Kidney (tissue), 14 donors: Measurements from ENCODE around the gene SCO2. TPM values are rescaled to one million over a fixed set of nuclear protein-coding genes. Genes with fewer than 3 reads are reported as not detected.

Source experiments
- DNase-seq, 5 donors: peaks; one replicate each; pipeline ENCODE4 v3.0.0-alpha.2; 2013 to 2020
- FAIRE-seq: peaks from 2 replicates; lab custom pipeline; 2012; peaks lifted over from hg19 to GRCh38; lab: Jason Lieb, UNC
- H3K27ac ChIP-seq, 2 donors: one replicate each; pipeline ENCODE4 v1.7.0; 2013; ENCODE audit warnings: low read depth in 2 of 2, low read length in 2 of 2, inconsistent platforms in 1 of 2
- H3K27me3 ChIP-seq: one replicate; pipeline ENCODE4 v1.7.1; 2013; ENCODE audit warnings: low read length, inconsistent platforms; ENCODE audit not compliant: control insufficient read depth, insufficient read depth
- H3K36me3 ChIP-seq, 3 donors: one replicate each; pipeline versions ENCODE4 v1.7.0 to v1.7.1; 2013; ENCODE audit warnings: low read length in 3 of 3, control low read depth in 1 of 3, inconsistent platforms in 1 of 3; ENCODE audit not compliant: insufficient read depth in 3 of 3, control insufficient read depth in 2 of 3
- H3K4me1 ChIP-seq, 3 donors: one replicate each; pipeline versions ENCODE4 v1.7.0 to v1.7.1; 2013; ENCODE audit warnings: low read length in 3 of 3, inconsistent platforms in 1 of 3, low read depth in 1 of 3; ENCODE audit not compliant: control insufficient read depth in 2 of 3, insufficient read depth in 2 of 3
- H3K4me3 ChIP-seq, 3 donors: one replicate each; pipeline versions ENCODE4 v1.7.0 to v1.8.1; 2013; ENCODE audit warnings: low read length in 3 of 3, control low read depth in 1 of 3, inconsistent platforms in 1 of 3
- H3K9ac ChIP-seq, 3 donors: one replicate each; pipeline versions ENCODE4 v1.7.0 to v1.7.1; 2013; ENCODE audit warnings: low read length in 3 of 3, control low read depth in 1 of 3, inconsistent platforms in 1 of 3
- H3K9me3 ChIP-seq, 3 donors: one replicate each; pipeline versions ENCODE4 v1.7.0 to v1.7.1; 2013; ENCODE audit warnings: low read length in 3 of 3, control low read depth in 1 of 3, inconsistent platforms in 1 of 3; ENCODE audit not compliant: control insufficient read depth in 2 of 3, insufficient read depth in 1 of 3
- CTCF ChIP-seq: IDR thresholded peaks from 3 replicates; pipeline ENCODE4 v1.5.1; 2012; ENCODE audit warnings: mild to moderate bottlenecking, moderate library complexity, borderline replicate concordance; ENCODE audit not compliant: insufficient read depth; ENCODE audit errors: extremely low read depth
- intact Hi-C: fragments of 100-400 bp; cut with DNase I; formaldehyde crosslinking; loops from one replicate; pipeline ENCODE4 v1.11.1; 2022
- polyA plus RNA-seq: library from polyadenylated mRNA; stranded (reverse); fragments of 350-450 nt; fragmentation: Illumina TruSeq; extraction: RNeasy Lipid Tissue Mini Kit (QIAGEN cat#74804); gene quantifications from one replicate; pipeline ENCODE4 v1.2.3, GENCODE V29; 2014; ENCODE audit warnings: low read depth, low replicate concordance; ENCODE audit not compliant: insufficient read depth
- total RNA-seq: library from RNA; stranded (reverse); fragmentation: NEBNext Ultra II Directional; extraction: Animal tissue kit (Norgen Biotek cat#: 25700); gene quantifications from one replicate; pipeline ENCODE4 v1.2.1, GENCODE V29; 2021
- donor health status: control.
- donor health status: control.
- donor health status: control.
- donor health status: control.
- donor health status: control.
- donor health status: DM: yes; HTN: yes; CAD: no.
- donor health status: Normal renal cell carcinoma (clear cell type).

SCO2 gene
- total and polyA plus RNA-seq, 2 donors from 2014 or later: 1.1 to 4.1 TPM

- Histone ChIP-seq H3K4me1 (peaks cover 0 to 19% (median 0%) of the 10 kb centered on the region in 3 donors), H3K27ac (peak overlapping the region; percentile 87 to 96), H3K9me3 (no peaks in the 10 kb centered on the region), H3K36me3 (no peaks in the 10 kb centered on the region), H3K4me3 (peak overlapping the region in 2 of 3 donors; percentile 50 to 56), H3K9ac (peak overlapping the region in 2 of 3 donors; percentile 69), H3K27me3 (peaks cover 7% of the 10 kb centered on the region)
- no peak for FAIRE-seq
- TF ChIP-seq CTCF: no peak
- peak in 4 of 5 donors; percentile 72 to 97 (median 79) for DNase-seq
- intact Hi-C loops: no loop called here
Observed at GRCh38 chr22:50530877-50531545, 5.6 kb upstream of the SCO2 start.

GRCh38 chr22:50530580-50530876, 5.1 kb upstream of the SCO2 start:
- Histone ChIP-seq H3K4me3 (peak overlapping the region in 2 of 3 donors; percentile 24 to 56), H3K9me3 (no peaks in the 10 kb centered on the region), H3K27ac (peak overlapping the region; percentile 87 to 96), H3K27me3 (peaks cover 7% of the 10 kb centered on the region), H3K36me3 (no peaks in the 10 kb centered on the region), H3K4me1 (peaks cover 0 to 19% (median 0%) of the 10 kb centered on the region in 3 donors), H3K9ac (peak overlapping the region in 1 of 3 donors; percentile 73)
- FAIRE-seq (no peak), DNase-seq (peak in 1 of 5 donors; percentile 87)
- no peak for TF ChIP-seq CTCF
- intact Hi-C loops: no loop called here

- FAIRE-seq (no peak), DNase-seq (peak in 3 of 5 donors; percentile 41 to 97 (median 65))
- Histone ChIP-seq H3K4me1 (peaks cover 0 to 19% (median 0%) of the 10 kb centered on the region in 3 donors), H3K36me3 (no peaks in the 10 kb centered on the region), H3K4me3 (peak within 1 kb of the TSS in 2 of 3 donors; percentile 45 to 56), H3K9ac (peak within 1 kb of the TSS in 2 of 3 donors; percentile 69 to 73), H3K27me3 (peaks cover 7% of the 10 kb centered on the region), H3K9me3 (no peaks in the 10 kb centered on the region), H3K27ac (peak within 1 kb of the TSS; percentile 87 to 96)
- intact Hi-C loops: no loop called here
- TF ChIP-seq CTCF: no peak
Observed at GRCh38 chr22:50529897-50530579, 4.6 kb upstream of the SCO2 start, which contains the start of gene TYMP. TSS of gene TYMP (minus strand) at chr22:50530012. CDS start at chr22:50529709, 303 bp downstream.
